Osteoblast (primary cell): ENCODE measurements around the gene CAMTA1. TPM values are rescaled to one million over a fixed set of nuclear protein-coding genes. Genes with fewer than 3 reads are reported as not detected.

ENCODE experiments used
- DNase-seq: peaks from one replicate; pipeline ENCODE4 v3.0.0; 2011; ENCODE audit warnings: low spot score, mixed read lengths; ENCODE audit not compliant: insufficient read length; ENCODE audit errors: missing footprints
- H2AFZ ChIP-seq: 2 replicates; pipeline ENCODE4 v1.6.0; 2011; ENCODE audit warnings: mild to moderate bottlenecking, low read length
- H3K27ac ChIP-seq: 2 replicates; pipeline ENCODE4 v1.5.1; 2011; ENCODE audit warnings: mild to moderate bottlenecking, low read depth, low read length, moderate library complexity
- H3K27me3 ChIP-seq: 2 replicates; pipeline ENCODE4 v1.6.0; 2012; ENCODE audit warnings: mild to moderate bottlenecking, control low read depth, inconsistent platforms, low read length, moderate library complexity; ENCODE audit not compliant: insufficient read depth
- H3K36me3 ChIP-seq: 2 replicates; pipeline ENCODE4 v1.5.1; 2011; ENCODE audit warnings: mild to moderate bottlenecking, low read length, control low read depth, moderate library complexity; ENCODE audit not compliant: insufficient read depth
- H3K4me1 ChIP-seq: 2 replicates; pipeline ENCODE4 v1.5.1; 2011; ENCODE audit warnings: mild to moderate bottlenecking, low read length, control low read depth, moderate library complexity; ENCODE audit not compliant: insufficient read depth
- H3K4me2 ChIP-seq: 2 replicates; pipeline ENCODE4 v1.6.0; 2011; ENCODE audit warnings: mild to moderate bottlenecking, low read length; ENCODE audit not compliant: insufficient read depth
- H3K4me3 ChIP-seq: fragments of 200-600 bp; sonication (generic); 3 replicates; pipeline ENCODE4 v1.5.1; 2012; ENCODE audit warnings: mild to moderate bottlenecking, low read length, inconsistent platforms; ENCODE audit not compliant: insufficient read depth
- H3K79me2 ChIP-seq: 2 replicates; pipeline ENCODE4 v1.6.0; 2012; ENCODE audit warnings: mild to moderate bottlenecking, low read length, control low read depth, inconsistent platforms; ENCODE audit not compliant: insufficient read depth
- H3K9me3 ChIP-seq: 2 replicates; pipeline ENCODE4 v1.5.1; 2011; ENCODE audit warnings: low read depth, low read length, control low read depth
- H4K20me1 ChIP-seq: 2 replicates; pipeline ENCODE4 v1.6.0; 2012; ENCODE audit warnings: mild to moderate bottlenecking, low read length, control low read depth; ENCODE audit not compliant: insufficient read depth
- total RNA-seq: library from RNA; depleted of rRNA; stranded (reverse); fragments of >200 nt; gene quantifications from 2 replicates; pipeline ENCODE4 v1.2.3, GENCODE V29; 2012
- TF ChIP-seq, protein P1 (sequence below): IDR thresholded peaks from 2 replicates; pipeline ENCODE4 v1.5.1; 2011; ENCODE audit warnings: mild to moderate bottlenecking, low read depth, low read length, moderate library complexity; ENCODE audit errors: extremely low read depth

Gene CAMTA1
- total RNA-seq, 1 donor: 47.4 TPM

DNA sequence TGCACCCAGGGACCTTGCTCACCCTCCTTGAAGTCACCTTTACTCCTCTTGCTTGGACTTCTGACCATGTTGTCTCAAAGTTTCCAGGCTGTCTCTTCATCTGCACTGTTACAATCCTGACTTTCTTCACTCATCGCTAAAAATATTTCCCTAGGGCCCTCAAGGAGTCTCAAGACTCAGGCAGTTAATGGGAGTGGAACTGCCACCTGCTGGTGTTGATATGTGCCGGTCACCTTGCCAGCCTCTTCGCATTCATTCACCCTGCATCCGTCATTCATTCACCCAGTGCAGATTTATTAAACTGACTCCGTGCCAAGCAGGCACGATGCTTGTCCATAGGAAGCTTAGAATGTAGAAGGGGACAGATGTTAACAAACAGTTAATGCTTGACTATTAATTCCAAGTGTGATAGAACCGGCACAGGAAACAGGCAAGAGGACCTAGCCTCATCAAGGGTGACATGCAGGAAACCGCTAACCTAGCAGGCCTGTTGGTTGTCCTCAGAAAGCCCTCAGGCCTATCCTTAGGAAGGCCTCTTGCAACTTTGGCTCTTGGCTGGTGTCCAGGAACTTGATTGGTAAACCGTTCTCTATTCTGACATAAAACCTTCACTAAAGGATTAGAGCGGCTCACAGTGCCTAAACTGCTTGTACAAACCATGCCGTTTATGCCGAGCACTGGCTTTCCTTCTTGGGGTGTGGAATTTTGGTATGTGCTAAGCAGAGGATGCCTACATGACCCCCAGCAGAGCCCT, 342.2 kb downstream of the CAMTA1 start:
- Histone ChIP-seq H4K20me1 (no peaks in the 10 kb centered on the region), H2AFZ (no peak overlapping the region)
- DNase-seq: no peak

DNA sequence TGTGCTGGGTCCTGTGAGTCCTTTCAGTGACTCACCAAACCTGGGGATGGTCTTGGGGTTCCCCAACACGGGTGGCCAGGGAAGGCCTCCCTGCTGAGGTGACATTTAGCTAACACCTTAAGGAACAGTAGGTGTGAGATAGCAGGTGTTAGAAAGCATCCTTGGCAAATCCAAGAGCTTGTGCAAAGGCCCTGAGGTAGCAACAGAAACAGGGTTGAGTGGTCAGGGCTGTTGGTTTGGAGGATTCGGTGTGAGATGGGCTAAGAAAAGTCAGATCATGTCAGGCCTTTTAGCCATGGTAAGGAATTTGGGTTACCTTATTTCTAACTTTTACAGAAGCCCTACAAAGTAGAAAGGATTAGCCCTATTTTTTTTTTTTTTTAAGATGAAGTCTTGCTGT, 343.0 kb downstream of the CAMTA1 start:
- Histone ChIP-seq H3K36me3 (no peaks in the 10 kb centered on the region), H4K20me1 (no peaks in the 10 kb centered on the region), H3K4me1 (no peaks in the 10 kb centered on the region), H3K4me2 (no peak overlapping the region), H3K27ac (no peak overlapping the region), H3K79me2 (no peaks in the 10 kb centered on the region), H3K9me3 (no peaks in the 10 kb centered on the region), H3K4me3 (no peak overlapping the region), H3K27me3 (peaks cover 2% of the 10 kb centered on the region), H2AFZ (no peak overlapping the region)
- TF ChIP-seq, protein P1, sequence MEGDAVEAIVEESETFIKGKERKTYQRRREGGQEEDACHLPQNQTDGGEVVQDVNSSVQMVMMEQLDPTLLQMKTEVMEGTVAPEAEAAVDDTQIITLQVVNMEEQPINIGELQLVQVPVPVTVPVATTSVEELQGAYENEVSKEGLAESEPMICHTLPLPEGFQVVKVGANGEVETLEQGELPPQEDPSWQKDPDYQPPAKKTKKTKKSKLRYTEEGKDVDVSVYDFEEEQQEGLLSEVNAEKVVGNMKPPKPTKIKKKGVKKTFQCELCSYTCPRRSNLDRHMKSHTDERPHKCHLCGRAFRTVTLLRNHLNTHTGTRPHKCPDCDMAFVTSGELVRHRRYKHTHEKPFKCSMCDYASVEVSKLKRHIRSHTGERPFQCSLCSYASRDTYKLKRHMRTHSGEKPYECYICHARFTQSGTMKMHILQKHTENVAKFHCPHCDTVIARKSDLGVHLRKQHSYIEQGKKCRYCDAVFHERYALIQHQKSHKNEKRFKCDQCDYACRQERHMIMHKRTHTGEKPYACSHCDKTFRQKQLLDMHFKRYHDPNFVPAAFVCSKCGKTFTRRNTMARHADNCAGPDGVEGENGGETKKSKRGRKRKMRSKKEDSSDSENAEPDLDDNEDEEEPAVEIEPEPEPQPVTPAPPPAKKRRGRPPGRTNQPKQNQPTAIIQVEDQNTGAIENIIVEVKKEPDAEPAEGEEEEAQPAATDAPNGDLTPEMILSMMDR: no peak
- DNase-seq: no peak

More for the DNA sequence above, 342.2 kb downstream of the CAMTA1 start:
- H3K4me3 ChIP-seq: no peak overlapping the region
- H3K27ac ChIP-seq: no peak overlapping the region
- no peaks in the 10 kb centered on the region for H3K4me1 ChIP-seq
- H3K4me2 ChIP-seq: no peak overlapping the region
- no peaks in the 10 kb centered on the region for H3K9me3 ChIP-seq
- no peaks in the 10 kb centered on the region for H3K79me2 ChIP-seq
- peaks cover 2% of the 10 kb centered on the region for H3K27me3 ChIP-seq
- TF ChIP-seq, protein P1: no peak
- no peaks in the 10 kb centered on the region for H3K36me3 ChIP-seq

GRCh38 chr1:7130127-7130526, 344.9 kb downstream of the CAMTA1 start:
- H2AFZ ChIP-seq: no peak overlapping the region
- H3K4me2 ChIP-seq: no peak overlapping the region
- no peaks in the 10 kb centered on the region for H3K4me1 ChIP-seq
- H4K20me1 ChIP-seq: no peaks in the 10 kb centered on the region
- H3K79me2 ChIP-seq: no peaks in the 10 kb centered on the region
- H3K9me3 ChIP-seq: no peaks in the 10 kb centered on the region
- DNase-seq: no peak
- no peak overlapping the region for H3K27ac ChIP-seq
- H3K27me3 ChIP-seq: no peaks in the 10 kb centered on the region
- TF ChIP-seq, protein P1: no peak
- H3K4me3 ChIP-seq: no peak overlapping the region
- H3K36me3 ChIP-seq: no peaks in the 10 kb centered on the region

DNA sequence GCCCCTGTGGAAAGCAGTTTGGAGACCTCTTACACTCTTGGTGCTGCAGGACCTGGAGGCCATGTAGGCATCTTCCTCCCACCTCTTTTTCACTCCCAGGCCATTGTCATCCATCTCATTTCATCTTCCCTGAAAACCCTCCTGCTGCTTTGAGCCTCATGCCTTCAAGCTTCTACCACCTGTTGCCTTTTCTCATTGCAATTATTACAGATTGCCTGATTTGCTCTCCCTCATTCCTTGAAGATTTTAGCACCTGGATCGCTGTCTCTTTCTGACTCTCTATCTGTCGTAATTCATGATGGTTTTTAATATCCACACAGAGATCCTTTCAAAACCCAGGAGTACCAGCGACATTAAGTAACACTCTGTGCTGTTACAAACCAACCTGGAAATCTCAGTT, 350.2 kb downstream of the CAMTA1 start:
- H3K79me2 ChIP-seq: no peaks in the 10 kb centered on the region
- no peak overlapping the region for H3K4me2 ChIP-seq
- no peak overlapping the region for H2AFZ ChIP-seq
- no peak overlapping the region for H3K4me3 ChIP-seq
- no peaks in the 10 kb centered on the region for H3K27me3 ChIP-seq
- no peak for DNase-seq
- no peaks in the 10 kb centered on the region for H4K20me1 ChIP-seq
- TF ChIP-seq, protein P1: no peak
- no peak overlapping the region for H3K27ac ChIP-seq
- H3K4me1 ChIP-seq: peaks cover 7% of the 10 kb centered on the region
- no peaks in the 10 kb centered on the region for H3K36me3 ChIP-seq
- no peaks in the 10 kb centered on the region for H3K9me3 ChIP-seq
